ENCODE results near the gene SCN4A. TPM values are rescaled to one million over a fixed set of nuclear protein-coding genes. Genes with fewer than 3 reads are reported as not detected.

The SCN4A gene
- total RNA-seq, 6 donors from 2014 or later: under 0.01 to 0.44 (median 0.20) TPM; not detected in 3

DNA sequence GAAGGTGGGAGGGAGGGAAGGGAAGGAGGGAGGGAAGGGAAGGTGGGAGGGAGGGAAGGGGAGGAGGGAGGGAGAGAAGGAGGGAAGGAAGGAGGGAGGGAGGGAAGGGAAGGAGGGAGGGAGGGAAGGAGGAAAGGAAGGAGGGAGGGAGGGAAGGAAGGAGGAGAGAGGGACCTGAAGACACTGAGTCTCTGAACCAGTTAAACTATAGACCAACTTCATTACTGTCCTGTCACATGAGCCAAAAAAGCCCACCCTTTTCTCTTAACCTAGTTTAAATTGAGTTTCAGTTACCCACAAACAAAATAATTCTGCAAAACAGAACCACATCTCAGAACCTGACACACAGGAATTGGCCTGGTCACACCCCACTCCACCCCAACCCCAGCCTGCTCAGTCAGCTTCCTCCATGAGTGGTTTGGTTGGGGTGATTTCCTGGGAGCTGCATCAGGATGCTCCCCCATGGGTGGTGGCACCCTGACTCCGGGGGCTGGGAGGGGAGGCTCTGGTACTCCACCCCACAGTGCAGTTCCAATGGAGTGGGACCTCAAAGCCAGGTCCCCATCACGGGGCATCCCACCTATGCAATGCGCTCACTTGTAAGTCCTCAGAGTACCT, 20.8 kb upstream of the SCN4A start:
- Histone ChIP-seq H3K4me3 (no peak overlapping the region), H3K36me3 (no peaks in the 10 kb centered on the region), H3K27me3 (no peaks in the 10 kb centered on the region), H3K9me3 (no peaks in the 10 kb centered on the region), H3K27ac (no peak overlapping the region), H3K4me1 (peaks cover 20 to 25% (median 23%) of the 10 kb centered on the region in 4 donors)
- ATAC-seq (ENCODE audit: low FRiP score in 2 of 2): no peak
- TF ChIP-seq POLR2AphosphoS5 (IDR thresholded peaks at IDR 0.05) (no peak), POLR2A (IDR thresholded peaks at IDR 0.05) (no peak), EP300 (IDR thresholded peaks at IDR 0.05) (no peak)
- TF ChIP-seq, protein P1, sequence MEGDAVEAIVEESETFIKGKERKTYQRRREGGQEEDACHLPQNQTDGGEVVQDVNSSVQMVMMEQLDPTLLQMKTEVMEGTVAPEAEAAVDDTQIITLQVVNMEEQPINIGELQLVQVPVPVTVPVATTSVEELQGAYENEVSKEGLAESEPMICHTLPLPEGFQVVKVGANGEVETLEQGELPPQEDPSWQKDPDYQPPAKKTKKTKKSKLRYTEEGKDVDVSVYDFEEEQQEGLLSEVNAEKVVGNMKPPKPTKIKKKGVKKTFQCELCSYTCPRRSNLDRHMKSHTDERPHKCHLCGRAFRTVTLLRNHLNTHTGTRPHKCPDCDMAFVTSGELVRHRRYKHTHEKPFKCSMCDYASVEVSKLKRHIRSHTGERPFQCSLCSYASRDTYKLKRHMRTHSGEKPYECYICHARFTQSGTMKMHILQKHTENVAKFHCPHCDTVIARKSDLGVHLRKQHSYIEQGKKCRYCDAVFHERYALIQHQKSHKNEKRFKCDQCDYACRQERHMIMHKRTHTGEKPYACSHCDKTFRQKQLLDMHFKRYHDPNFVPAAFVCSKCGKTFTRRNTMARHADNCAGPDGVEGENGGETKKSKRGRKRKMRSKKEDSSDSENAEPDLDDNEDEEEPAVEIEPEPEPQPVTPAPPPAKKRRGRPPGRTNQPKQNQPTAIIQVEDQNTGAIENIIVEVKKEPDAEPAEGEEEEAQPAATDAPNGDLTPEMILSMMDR (IDR thresholded peaks at IDR 0.05): no peak
- DNase-seq: no peak
- 75 to 100% methylated on average over 1 to 3 of the region's 3 CpGs for WGBS, 2 donors

DNA sequence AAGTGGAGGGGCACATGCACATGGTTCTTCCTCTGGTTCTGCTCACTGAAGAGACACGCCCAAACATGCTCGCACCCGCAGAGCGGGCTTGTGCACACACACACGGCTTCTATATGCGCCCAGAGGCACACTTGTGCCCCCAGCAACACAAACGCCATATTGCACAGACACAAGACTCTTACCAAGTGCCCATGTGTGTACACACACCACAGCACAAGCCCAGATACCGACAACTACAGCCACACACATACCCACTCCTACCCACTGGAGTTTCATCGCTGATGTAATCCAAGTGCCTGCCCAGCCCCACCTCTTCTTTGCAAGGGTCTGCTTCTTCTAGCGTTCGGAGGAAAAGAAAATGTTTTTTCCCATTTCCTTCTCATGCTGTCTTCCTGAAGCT, 18.9 kb upstream of the SCN4A start:
- no peaks in the 10 kb centered on the region for H3K9me3 ChIP-seq
- no peaks in the 10 kb centered on the region for H3K27me3 ChIP-seq
- WGBS, 2 donors: 77 to 80% methylated on average over 9 to 11 of the region's 11 CpGs
- H3K27ac ChIP-seq: no peak overlapping the region
- no peak for ATAC-seq (ENCODE audit: low FRiP score in 2 of 2)
- H3K36me3 ChIP-seq: no peaks in the 10 kb centered on the region
- H3K4me1 ChIP-seq: peaks cover 14 to 26% (median 20%) of the 10 kb centered on the region in 4 donors
- DNase-seq: peak in 1 of 2 donors; percentile 22
- TF ChIP-seq, protein P1 (IDR thresholded peaks at IDR 0.05): no peak
- TF ChIP-seq POLR2A (IDR thresholded peaks at IDR 0.05): no peak
- TF ChIP-seq POLR2AphosphoS5 (IDR thresholded peaks at IDR 0.05): no peak
- no peak for TF ChIP-seq EP300 (IDR thresholded peaks at IDR 0.05)
- H3K4me3 ChIP-seq: no peak overlapping the region

- Histone ChIP-seq H3K4me3 (no peak overlapping the region), H3K27ac (peak overlapping the region in 1 of 4 donors; percentile 10), H3K36me3 (no peaks in the 10 kb centered on the region), H3K9me3 (no peaks in the 10 kb centered on the region), H3K4me1 (peaks cover 25 to 39% (median 33%) of the 10 kb centered on the region in 4 donors), H3K27me3 (no peaks in the 10 kb centered on the region)
- ATAC-seq (ENCODE audit: low FRiP score in 2 of 2): no peak
- 85 to 86% methylated on average over 21 of the region's 21 CpGs for WGBS, 2 donors
- TF ChIP-seq POLR2AphosphoS5 (IDR thresholded peaks at IDR 0.05) (no peak), EP300 (IDR thresholded peaks at IDR 0.05) (no peak), POLR2A (IDR thresholded peaks at IDR 0.05) (no peak)
- TF ChIP-seq, protein P1 (IDR thresholded peaks at IDR 0.05): no peak
- DNase-seq: no peak
Measured at GRCh38 chr17:63989622-63990345, 17.1 kb upstream of the SCN4A start.

DNA sequence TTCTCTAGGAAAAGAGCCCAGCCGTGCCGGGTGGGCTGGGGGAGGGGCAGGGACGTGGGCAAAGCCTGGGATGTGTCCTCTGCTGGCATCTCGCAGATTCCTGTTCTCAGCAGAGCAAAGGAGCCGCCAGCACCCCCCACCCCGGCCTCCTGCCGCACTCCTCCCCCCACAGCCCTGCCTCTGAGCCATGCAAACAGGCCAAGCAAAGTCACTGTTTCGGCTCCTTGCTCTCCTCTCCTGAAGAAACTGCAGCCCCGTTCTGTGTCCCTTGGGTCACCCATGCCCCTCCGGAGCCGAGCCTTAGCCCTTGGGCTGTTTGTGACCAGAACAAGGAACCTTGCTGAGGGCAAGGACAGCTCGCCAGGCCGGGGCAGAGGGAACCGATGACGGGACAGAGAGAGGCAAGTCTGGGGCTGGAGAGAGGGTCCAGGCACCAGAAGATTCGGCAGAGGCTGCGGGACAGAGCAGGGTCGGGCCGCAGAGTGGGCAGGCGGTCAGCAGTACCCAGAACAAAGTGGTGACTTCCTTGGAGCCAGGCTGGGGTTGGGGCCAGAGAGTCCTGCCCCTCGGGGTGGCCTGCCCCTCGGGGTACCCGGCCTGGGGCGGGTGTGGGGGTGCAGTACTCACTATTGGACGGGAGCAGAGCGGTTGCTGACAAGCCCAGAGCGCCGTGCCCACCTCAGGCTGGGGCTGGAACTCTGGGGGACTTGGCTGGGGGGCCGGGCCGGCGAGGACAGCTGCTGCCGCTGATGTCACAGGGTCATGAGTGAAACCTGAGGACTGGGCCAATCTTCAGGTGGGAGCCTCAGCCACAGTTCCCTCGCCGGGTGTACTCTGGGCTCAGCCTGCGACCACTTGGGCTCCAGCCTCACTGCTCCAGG, 16.3 kb upstream of the SCN4A start:
- 58 to 64% methylated on average over 22 to 33 of the region's 35 CpGs for WGBS, 2 donors
- no peaks in the 10 kb centered on the region for H3K36me3 ChIP-seq
- no peak overlapping the region for H3K4me3 ChIP-seq
- TF ChIP-seq POLR2AphosphoS5 (IDR thresholded peaks at IDR 0.05) (no peak), EP300 (IDR thresholded peaks at IDR 0.05) (no peak), POLR2A (IDR thresholded peaks at IDR 0.05) (no peak)
- TF ChIP-seq, protein P1 (IDR thresholded peaks at IDR 0.05): no peak
- DNase-seq: peak in 1 of 2 donors; percentile 80
- peaks cover 33 to 47% (median 41%) of the 10 kb centered on the region in 4 donors for H3K4me1 ChIP-seq
- no peaks in the 10 kb centered on the region for H3K9me3 ChIP-seq
- H3K27me3 ChIP-seq: no peaks in the 10 kb centered on the region
- no peak for ATAC-seq (ENCODE audit: low FRiP score in 2 of 2)
- H3K27ac ChIP-seq: no peak overlapping the region

Measured in upper lobe of left lung (tissue), 6 donors.